Measurements from ENCODE around the gene ABHD14A.

GRCh38 chr3:51992017-51992682, 17.3 kb downstream of the ABHD14A start:
- TF ChIP-seq CTCF (IDR thresholded peaks at IDR 0.05) (no peak), POLR2A (IDR thresholded peaks at IDR 0.05) (no peak)

All from lower leg skin (tissue), 3 donors.